GM12878 (cell line): ENCODE results near the gene YIF1A. TPM values are rescaled to one million over a fixed set of nuclear protein-coding genes. Genes with fewer than 3 reads are reported as not detected.

Source experiments
- CHD2 ChIP-seq: IDR thresholded peaks from 2 replicates; pipeline ENCODE4 v1.6.1; 2011; ENCODE audit warnings: low read depth, low read length, improper control_type of control experiment, borderline replicate concordance
- ESRRA ChIP-seq: IDR thresholded peaks from 2 replicates; pipeline ENCODE4 v1.6.1; 2012; ENCODE audit warnings: mild to moderate bottlenecking, low read length, improper control_type of control experiment
- EZH2 ChIP-seq: IDR thresholded peaks from 2 replicates; pipeline ENCODE4 v1.6.1; 2012; ENCODE audit warnings: low read depth, mild to moderate bottlenecking, control low read depth, inconsistent platforms, low read length, borderline replicate concordance; ENCODE audit not compliant: control insufficient read depth
- FOXK2 ChIP-seq: fragments of 450-650 bp; IDR thresholded peaks from 2 replicates; pipeline ENCODE4 v1.6.1; 2017; ENCODE audit warnings: mild to moderate bottlenecking, moderate library complexity
- IRF4 ChIP-seq: IDR thresholded peaks from 2 replicates; pipeline ENCODE4 v1.6.1; 2011; ENCODE audit warnings: low read depth, low read length
- MXI1 ChIP-seq: fragments of 150-350 bp; IDR thresholded peaks from 2 replicates; pipeline ENCODE4 v1.6.1; 2011; ENCODE audit warnings: low read depth, mild to moderate bottlenecking, inconsistent platforms, low read length, improper control_type of control experiment
- NFXL1 ChIP-seq: fragments of 450-650 bp; IDR thresholded peaks from 2 replicates; pipeline ENCODE4 v1.6.1; 2017; ENCODE audit warnings: antibody characterized with exemption, mild to moderate bottlenecking, borderline replicate concordance
- NFYA ChIP-seq: IDR thresholded peaks from 2 replicates; pipeline ENCODE4 v1.6.1; 2011; ENCODE audit warnings: low read depth, mild to moderate bottlenecking, low read length, improper control_type of control experiment, borderline replicate concordance
- NR2C1 ChIP-seq: fragments of 450-650 bp; IDR thresholded peaks from 2 replicates; pipeline ENCODE4 v1.6.1; 2017; ENCODE audit warnings: antibody characterized with exemption, mild to moderate bottlenecking, moderate library complexity
- NR2F1 ChIP-seq: fragments of 450-650 bp; conservative IDR thresholded peaks from 2 replicates; pipeline ENCODE4 v1.6.1; 2017; ENCODE audit warnings: mild to moderate bottlenecking
- POLR2AphosphoS2 ChIP-seq: IDR thresholded peaks from 2 replicates; pipeline ENCODE4 v1.6.1; 2011; ENCODE audit warnings: low read depth, mild to moderate bottlenecking, low read length, improper control_type of control experiment, moderate library complexity
- RELA ChIP-seq: fragments of 450-650 bp; IDR thresholded peaks from 2 replicates; pipeline ENCODE4 v1.8.0; 2014; ENCODE audit warnings: borderline replicate concordance; ENCODE audit not compliant: partially characterized antibody
- SIN3A ChIP-seq: IDR thresholded peaks from 2 replicates; pipeline ENCODE4 v1.6.1; 2012; ENCODE audit warnings: low read depth, low read length, improper control_type of control experiment
- STAT1 ChIP-seq: fragments of 450-650 bp; conservative IDR thresholded peaks from 2 replicates; pipeline ENCODE4 v1.6.1; 2014; ENCODE audit warnings: antibody characterized with exemption, mild to moderate bottlenecking
- SUZ12 ChIP-seq: fragments of 200-600 bp; sonication (generic); IDR thresholded peaks from one replicate; pipeline ENCODE4 v1.6.1; 2018; ENCODE audit warnings: antibody characterized with exemption, mild to moderate bottlenecking; ENCODE audit not compliant: unreplicated experiment
- TARDBP ChIP-seq: IDR thresholded peaks from 2 replicates; pipeline ENCODE4 v1.6.1; 2016; ENCODE audit warnings: borderline replicate concordance
- YBX1 ChIP-seq: fragments of 450-650 bp; IDR thresholded peaks from 2 replicates; pipeline ENCODE4 v1.6.1; 2016; ENCODE audit warnings: antibody characterized with exemption
- ZNF217 ChIP-seq: fragments of 450-650 bp; IDR thresholded peaks from 2 replicates; pipeline ENCODE4 v1.6.1; 2017; ENCODE audit warnings: antibody characterized with exemption, mild to moderate bottlenecking
- polyA plus RNA-seq, 11 experiments: library from polyadenylated mRNA; depleted of rRNA in 4 of 11; unstranded in 6 of 11; stranded (reverse) in 5 of 11; fragments of >200 nt; fragmentation: Nextera tagmentation in 4 of 11; fragmentation: Illumina TruSeq in 1 of 11; extraction: Ambion mirVana in 4 of 11; extraction: Trizol in 1 of 11; gene quantifications; 1 replicate in 1 of 11; 2 replicates in 10 of 11; pipeline versions ENCODE4 v1.2.1 to v1.2.3, GENCODE V29; 2011 to 2016; ENCODE audit warnings: inconsistent platforms in 2 of 11, missing spikeins in 2 of 11, low read depth in 1 of 11
- total RNA-seq, 4 experiments: library from RNA; depleted of rRNA in 3 of 4; stranded (reverse); fragments of >200 nt in 3 of 4; fragmentation: Illumina TruSeq in 1 of 4; extraction: Trizol in 1 of 4; gene quantifications; 2 replicates each; pipeline versions ENCODE4 v1.2.1 to v1.2.3, GENCODE V29; 2013 to 2021
- TF ChIP-seq, protein P1 (sequence below): fragments of 450-650 bp; IDR thresholded peaks from 2 replicates; pipeline ENCODE4 v1.6.1; 2017; ENCODE audit warnings: mild to moderate bottlenecking
- TF ChIP-seq, protein P2 (sequence below): fragments of 450-650 bp; IDR thresholded peaks from 2 replicates; pipeline ENCODE4 v1.6.1; 2017; ENCODE audit warnings: mild to moderate bottlenecking, low read depth, inconsistent platforms; ENCODE audit not compliant: poor library complexity, severe bottlenecking
- TF ChIP-seq, protein P3 (sequence below): fragments of 450-650 bp; IDR thresholded peaks from 2 replicates; pipeline ENCODE4 v1.6.1; 2016; ENCODE audit warnings: mild to moderate bottlenecking, moderate library complexity, borderline replicate concordance
- TF ChIP-seq, protein P4 (sequence below): IDR thresholded peaks from 2 replicates; pipeline ENCODE4 v1.6.1; 2012; ENCODE audit warnings: low read depth, low read length, improper control_type of control experiment

The YIF1A gene
- total and polyA plus RNA-seq, 10 of the 15 experiments (the other 5 are each of a cell fraction or from before 2014, with no cell fraction given) = 6.6 to 128 (median 71.7) TPM

DNA sequence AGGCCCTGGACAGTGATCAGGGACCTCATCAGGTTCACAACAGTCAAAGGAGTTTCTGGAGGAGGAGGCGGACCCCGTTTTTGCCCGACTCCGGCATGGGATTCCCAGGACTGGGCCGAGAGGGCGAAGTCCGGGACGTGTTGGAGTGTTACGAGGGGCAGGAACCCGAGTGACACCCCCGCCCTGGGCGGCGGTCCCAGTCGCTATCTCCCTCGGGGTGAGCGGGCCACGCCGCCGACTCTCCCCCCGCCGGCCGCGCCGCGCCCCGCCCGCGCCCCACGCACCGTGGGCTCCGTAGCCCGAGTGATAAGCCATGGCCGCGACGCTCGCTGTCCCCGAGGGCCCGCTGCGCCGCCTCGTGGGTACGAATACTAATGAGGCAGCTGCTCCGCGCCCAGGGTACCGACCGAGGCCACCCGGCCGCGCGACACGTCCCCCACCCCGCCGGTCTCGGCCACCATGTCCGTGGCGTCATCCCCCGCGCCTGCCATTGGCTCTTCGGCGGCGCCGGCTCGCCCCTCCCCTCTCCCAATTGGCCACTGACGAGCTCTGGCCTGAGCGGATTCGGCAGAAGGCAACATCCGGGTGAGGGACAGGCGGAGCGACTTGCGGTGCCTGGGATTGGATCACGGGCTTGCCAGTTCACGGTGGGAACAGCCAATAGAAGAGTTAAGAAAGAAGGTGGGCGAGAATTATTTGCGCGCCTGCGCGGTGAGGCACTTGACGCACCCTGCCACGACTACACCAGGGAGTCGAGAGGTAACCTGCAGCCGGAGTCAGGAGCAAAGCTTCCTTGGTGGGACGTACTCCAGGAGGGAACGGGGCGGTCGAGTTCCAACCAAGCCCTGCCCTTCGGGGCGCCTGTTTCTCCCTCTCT, at the start of gene YIF1A (continued):
- TF ChIP-seq STAT1 (no peak; the same call in 1 of the 2 replicates), SIN3A (peak; percentile 61), TARDBP (no peak), EZH2 (no peak), NR2F1 (peak; percentile 66), NFYA (peak; percentile 57), CHD2 (peak; percentile 96), IRF4 (no peak), RELA (peak; percentile 57), SUZ12 (no peak), POLR2AphosphoS2 (peak; percentile 84), FOXK2 (no peak; the same call in 1 of the 2 replicates), ZNF217 (no peak), NR2C1 (peak; percentile 2; the same call in 1 of the 2 replicates), ESRRA (0 out of 2 replicates have a peak, but pooled peaks have one; percentile 34), NFXL1 (no peak), MXI1 (no peak), YBX1 (no peak)
- TF ChIP-seq, protein P1, sequence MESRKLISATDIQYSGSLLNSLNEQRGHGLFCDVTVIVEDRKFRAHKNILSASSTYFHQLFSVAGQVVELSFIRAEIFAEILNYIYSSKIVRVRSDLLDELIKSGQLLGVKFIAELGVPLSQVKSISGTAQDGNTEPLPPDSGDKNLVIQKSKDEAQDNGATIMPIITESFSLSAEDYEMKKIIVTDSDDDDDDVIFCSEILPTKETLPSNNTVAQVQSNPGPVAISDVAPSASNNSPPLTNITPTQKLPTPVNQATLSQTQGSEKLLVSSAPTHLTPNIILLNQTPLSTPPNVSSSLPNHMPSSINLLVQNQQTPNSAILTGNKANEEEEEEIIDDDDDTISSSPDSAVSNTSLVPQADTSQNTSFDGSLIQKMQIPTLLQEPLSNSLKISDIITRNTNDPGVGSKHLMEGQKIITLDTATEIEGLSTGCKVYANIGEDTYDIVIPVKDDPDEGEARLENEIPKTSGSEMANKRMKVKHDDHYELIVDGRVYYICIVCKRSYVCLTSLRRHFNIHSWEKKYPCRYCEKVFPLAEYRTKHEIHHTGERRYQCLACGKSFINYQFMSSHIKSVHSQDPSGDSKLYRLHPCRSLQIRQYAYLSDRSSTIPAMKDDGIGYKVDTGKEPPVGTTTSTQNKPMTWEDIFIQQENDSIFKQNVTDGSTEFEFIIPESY = no peak
- TF ChIP-seq, protein P2, sequence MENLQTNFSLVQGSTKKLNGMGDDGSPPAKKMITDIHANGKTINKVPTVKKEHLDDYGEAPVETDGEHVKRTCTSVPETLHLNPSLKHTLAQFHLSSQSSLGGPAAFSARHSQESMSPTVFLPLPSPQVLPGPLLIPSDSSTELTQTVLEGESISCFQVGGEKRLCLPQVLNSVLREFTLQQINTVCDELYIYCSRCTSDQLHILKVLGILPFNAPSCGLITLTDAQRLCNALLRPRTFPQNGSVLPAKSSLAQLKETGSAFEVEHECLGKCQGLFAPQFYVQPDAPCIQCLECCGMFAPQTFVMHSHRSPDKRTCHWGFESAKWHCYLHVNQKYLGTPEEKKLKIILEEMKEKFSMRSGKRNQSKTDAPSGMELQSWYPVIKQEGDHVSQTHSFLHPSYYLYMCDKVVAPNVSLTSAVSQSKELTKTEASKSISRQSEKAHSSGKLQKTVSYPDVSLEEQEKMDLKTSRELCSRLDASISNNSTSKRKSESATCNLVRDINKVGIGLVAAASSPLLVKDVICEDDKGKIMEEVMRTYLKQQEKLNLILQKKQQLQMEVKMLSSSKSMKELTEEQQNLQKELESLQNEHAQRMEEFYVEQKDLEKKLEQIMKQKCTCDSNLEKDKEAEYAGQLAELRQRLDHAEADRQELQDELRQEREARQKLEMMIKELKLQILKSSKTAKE = no peak
- TF ChIP-seq, protein P3, sequence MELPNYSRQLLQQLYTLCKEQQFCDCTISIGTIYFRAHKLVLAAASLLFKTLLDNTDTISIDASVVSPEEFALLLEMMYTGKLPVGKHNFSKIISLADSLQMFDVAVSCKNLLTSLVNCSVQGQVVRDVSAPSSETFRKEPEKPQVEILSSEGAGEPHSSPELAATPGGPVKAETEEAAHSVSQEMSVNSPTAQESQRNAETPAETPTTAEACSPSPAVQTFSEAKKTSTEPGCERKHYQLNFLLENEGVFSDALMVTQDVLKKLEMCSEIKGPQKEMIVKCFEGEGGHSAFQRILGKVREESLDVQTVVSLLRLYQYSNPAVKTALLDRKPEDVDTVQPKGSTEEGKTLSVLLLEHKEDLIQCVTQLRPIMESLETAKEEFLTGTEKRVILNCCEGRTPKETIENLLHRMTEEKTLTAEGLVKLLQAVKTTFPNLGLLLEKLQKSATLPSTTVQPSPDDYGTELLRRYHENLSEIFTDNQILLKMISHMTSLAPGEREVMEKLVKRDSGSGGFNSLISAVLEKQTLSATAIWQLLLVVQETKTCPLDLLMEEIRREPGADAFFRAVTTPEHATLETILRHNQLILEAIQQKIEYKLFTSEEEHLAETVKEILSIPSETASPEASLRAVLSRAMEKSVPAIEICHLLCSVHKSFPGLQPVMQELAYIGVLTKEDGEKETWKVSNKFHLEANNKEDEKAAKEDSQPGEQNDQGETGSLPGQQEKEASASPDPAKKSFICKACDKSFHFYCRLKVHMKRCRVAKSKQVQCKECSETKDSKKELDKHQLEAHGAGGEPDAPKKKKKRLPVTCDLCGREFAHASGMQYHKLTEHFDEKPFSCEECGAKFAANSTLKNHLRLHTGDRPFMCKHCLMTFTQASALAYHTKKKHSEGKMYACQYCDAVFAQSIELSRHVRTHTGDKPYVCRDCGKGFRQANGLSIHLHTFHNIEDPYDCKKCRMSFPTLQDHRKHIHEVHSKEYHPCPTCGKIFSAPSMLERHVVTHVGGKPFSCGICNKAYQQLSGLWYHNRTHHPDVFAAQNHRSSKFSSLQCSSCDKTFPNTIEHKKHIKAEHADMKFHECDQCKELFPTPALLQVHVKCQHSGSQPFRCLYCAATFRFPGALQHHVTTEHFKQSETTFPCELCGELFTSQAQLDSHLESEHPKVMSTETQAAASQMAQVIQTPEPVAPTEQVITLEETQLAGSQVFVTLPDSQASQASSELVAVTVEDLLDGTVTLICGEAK = peak; percentile 83
- TF ChIP-seq, protein P4, sequence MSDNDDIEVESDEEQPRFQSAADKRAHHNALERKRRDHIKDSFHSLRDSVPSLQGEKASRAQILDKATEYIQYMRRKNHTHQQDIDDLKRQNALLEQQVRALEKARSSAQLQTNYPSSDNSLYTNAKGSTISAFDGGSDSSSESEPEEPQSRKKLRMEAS = peak; percentile 62
